GM12801 (cell line): Measurements from ENCODE around the gene ZNF544.

Source experiments
- CTCF ChIP-seq: IDR thresholded peaks from one replicate; pipeline ENCODE4 v1.5.1; 2011; ENCODE audit warnings: control low read depth; ENCODE audit not compliant: insufficient read length; ENCODE audit errors: extremely low read depth

Gene ZNF544

DNA sequence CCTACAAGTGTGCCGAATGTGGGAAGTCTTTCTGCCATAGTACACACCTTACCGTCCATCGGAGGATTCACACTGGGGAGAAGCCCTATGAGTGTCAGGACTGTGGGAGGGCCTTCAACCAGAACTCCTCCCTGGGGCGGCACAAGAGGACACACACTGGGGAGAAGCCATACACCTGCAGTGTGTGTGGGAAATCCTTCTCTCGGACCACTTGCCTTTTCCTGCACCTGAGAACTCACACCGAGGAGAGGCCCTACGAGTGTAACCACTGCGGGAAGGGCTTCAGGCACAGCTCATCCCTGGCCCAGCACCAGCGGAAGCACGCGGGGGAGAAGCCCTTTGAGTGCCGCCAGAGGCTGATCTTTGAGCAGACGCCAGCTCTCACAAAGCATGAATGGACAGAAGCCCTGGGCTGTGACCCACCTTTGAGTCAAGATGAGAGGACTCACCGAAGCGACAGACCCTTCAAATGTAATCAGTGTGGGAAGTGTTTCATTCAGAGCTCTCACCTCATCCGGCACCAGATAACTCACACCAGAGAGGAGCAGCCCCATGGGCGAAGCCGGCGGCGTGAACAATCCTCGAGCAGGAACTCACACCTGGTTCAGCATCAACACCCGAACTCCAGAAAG, 66.1 kb downstream of the ZNF544 start:
- no peak for TF ChIP-seq CTCF

GRCh38 chr19:58296104-58296503, 67.4 kb downstream of the ZNF544 start:
- no peak for TF ChIP-seq CTCF

- no peak for TF ChIP-seq CTCF
Measured at GRCh38 chr19:58300620-58301019, 71.9 kb downstream of the ZNF544 start.

DNA sequence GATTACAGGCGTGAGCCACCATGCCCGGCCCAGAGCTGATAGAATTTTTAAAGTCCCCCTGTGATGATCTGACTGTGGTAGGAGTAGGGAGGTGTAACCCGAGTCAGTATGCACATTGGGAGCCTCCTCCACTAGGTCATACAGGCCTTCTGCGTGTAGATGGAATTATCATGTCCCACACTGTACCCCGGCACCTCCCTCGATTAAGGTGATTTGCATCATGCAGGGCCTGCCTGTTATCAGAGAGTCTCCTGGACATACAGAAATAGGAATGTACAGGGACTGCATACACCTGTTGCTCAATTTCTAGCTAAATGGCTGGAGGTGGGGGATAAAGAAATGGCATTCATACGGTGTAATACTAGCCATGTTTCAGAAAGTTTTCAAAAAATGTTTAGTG, 75.5 kb downstream of the ZNF544 start:
- no peak for TF ChIP-seq CTCF

DNA sequence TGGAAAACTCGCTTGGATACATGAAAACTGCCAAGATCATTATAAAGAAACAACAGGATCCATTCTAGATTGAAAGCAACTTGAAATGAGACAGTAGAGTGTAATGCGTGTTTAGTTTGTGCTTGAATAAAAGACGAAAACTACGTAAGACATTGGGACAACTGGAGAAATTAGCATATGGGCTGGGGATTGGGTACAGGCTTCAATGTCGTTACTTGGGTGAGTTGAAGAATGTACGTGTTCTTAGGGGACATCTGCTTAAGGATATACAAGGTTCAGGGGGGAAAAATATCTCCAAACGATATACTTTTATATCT, 76.0 kb downstream of the ZNF544 start:
- no peak for TF ChIP-seq CTCF

DNA sequence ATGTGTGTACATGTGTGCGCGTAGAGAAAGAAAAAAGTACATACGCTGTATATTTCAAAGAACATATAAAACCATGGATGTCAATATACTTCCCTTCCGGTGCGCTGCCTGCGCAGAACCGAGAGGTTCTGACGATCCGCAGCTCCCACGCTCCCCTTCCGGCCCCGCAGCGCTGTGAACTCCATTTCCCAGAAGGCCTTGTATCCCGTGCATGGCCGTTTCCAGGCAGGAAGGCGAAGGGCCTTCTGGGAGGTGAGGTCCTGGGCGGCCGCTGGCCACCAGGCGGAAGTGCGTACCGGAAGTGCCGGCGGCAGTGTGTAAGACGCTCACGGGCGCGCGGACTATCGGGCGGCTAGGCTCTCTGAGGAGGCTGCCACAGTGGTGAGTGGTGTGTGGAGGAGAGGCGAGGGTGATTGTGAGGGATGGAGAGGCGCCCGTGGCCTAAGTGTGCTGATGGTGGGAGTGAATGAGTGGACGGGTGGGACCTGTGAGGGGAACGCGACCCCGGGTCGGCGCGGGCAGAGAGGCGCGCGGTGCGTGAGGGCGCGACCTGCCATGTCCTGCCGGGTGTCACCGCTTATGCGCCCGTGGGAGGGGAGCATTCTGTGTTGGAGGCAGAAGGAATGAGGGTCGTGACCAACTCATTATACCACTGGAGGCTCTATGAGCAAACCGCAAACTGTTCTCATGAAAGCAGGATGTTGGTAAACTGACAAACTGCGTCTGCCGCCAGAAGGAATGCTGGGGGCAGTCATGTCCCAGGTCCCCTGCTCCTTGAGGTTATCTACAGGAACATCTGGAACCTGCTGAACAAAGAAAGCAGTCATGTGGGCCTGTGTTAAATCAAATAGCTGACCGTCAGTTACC, 76.6 kb downstream of the ZNF544 start, which contains the start of gene ERVK3-1:
ERVK3-1 (plus strand) TSS at position 313 of the 867 bp plus-strand sequence. CDS start 6,792 bp downstream, outside the sequence.
- no peak for TF ChIP-seq CTCF

DNA sequence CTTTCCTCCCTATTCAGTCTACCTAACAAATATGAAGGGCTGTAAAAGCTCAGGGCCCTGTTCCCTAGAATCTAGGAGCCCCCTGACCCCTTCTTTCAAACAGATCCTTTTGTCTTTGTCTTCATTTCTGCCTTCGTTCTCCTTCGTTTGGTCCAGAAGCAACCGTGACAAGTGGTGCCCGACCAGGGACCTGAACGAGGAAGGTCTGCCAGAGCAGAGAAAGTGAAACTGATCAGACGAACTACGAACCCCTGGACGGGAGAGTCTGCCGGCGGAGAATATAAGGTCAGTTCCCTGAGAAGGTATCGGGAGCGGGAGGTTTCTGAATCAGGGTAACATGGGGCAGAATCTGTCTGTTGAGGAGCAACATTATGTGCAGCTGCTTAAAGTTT, 77.2 kb downstream of the ZNF544 start:
- no peak for TF ChIP-seq CTCF
